Left renal cortex interstitium (tissue), 4 donors: ENCODE measurements around the gene CPSF7. TPM values are rescaled to one million over a fixed set of nuclear protein-coding genes. Genes with fewer than 3 reads are reported as not detected.

Experiments
- DNase-seq, 4 donors: peaks; one replicate each; pipeline ENCODE4 v3.0.0-alpha.2; 2013; ENCODE audit warnings: low read depth in 4 of 4, low spot score in 2 of 4, missing footprints in 1 of 4
- polyA plus RNA-seq, 4 donors: library from polyadenylated mRNA; unstranded; fragments of 120-200 nt; gene quantifications; one replicate each; pipeline ENCODE4 v1.2.1, GENCODE V29; 2013; ENCODE audit not compliant: insufficient read length in 4 of 4

Gene CPSF7
- polyA plus RNA-seq, 4 donors, result 82.4 to 135 (median 111) TPM

GRCh38 chr11:61359516-61359915, 70.3 kb downstream of the CPSF7 start:
- DNase-seq, result no peak

DNA sequence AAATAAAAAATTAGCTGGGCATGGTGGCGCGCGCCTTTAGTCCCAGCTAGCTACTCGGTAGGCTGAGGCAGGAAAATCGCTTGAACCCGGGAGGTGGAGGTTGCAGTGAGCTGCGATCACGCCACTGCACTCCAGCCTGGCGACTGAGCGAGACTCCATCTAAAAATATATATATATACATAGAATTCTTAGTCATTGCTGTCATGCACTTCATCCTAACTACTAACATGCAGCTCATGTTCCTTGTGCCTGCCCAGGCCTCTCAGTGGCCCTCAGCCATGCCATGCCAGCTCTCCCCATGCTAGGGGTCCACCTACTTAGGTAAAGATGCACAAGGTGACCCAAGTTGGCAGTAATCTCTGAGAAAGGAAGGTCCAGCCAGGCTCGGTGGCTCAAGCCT, 71.2 kb downstream of the CPSF7 start:
- no peak for DNase-seq

DNA sequence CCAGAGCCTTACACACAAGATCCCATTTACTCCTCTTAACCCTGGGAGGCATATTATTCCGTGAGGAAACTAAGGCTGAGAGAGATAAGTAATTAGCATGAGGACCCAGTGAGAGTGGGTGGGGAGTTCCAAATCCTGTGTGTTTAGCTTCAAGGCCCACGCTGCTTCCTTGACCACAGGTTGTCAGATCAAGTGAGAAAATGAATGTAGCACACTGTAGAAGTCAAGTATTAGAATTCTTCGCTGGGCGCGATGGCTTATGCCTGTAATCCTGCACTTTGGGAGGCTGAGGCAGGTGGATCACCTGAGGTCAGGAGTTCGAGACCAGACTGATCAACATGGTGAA, 71.9 kb downstream of the CPSF7 start:
- no peak for DNase-seq

DNA sequence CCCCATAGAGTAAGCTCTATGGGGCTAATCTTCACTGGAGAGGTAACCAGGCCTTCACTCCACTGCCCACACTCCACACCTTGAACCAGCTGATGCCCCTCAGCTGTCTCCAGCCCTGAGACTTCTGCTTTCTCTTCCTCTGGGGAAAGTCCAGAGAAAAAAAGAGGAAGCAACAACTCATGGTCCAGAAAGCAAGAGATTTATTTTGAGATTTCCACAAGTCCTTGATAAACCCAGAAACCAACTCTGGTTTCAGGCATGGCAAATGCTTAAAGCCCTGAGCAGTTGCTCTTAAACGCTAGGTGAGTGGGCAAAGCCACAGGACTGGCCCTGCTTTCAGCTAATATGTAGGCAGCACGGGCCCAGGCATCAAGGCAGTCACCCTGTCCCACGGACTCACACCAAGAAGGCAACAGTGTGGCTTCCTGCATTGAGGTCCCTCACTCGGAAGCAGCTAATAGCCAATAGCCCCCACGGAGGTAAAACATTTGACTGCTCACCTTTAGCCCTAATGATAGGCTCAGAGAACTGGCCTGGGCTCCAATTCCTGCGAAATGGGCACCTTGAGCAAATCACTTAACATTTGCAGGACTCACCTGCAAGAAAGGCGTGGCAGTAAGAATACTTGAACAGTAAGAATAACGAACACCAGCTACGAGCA, 72.4 kb downstream of the CPSF7 start:
- DNase-seq, result no peak

DNA sequence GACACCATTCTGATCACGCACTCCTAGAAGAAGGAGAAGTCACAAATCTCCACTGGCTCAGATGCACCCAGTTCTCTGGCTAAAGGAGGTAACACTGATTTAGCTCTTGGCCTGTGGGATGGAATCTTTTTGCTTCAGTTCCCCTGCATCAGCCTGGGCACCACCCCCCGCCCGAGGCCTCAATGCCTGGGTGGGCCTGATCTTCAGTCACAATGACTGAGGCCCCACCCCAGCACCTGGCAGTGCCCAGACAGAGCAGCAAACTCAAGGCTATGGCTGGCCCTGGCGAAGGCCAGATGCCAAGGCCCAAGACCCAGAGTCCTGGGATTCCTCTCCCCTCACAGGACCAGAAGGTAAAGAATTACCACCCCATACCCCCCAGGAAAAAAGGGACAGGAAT, 73.1 kb downstream of the CPSF7 start:
- no peak for DNase-seq

DNA sequence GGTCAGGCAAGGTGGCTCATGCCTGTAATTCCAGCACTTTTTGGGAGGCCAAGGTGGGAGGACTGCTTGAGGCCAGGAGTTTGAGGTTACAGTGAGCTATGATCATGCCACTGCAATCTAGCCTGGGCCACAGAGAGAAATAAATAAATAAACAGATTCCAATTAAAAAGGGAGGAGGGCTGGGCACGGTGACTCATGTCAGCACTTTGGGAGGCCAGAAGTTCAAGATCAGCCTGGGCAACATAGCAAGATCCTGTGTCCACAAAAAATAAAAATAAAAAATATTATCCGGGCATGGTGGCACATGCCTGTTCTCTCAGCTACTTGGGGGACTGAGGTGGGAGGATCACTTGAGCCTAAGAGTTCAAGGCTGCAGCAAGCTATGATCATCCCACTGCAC, 75.6 kb downstream of the CPSF7 start:
- DNase-seq, result no peak

GRCh38 chr11:61353131-61354067, 76.4 kb downstream of the CPSF7 start:
- no peak for DNase-seq

Other genes with a start within 250 kb of the CPSF7 start
- gene PGA3, start 226.5 kb downstream of the CPSF7 start, polyA plus RNA-seq, result under 1 TPM in 2 of 4 donors, not detected in 2; 0.12 to 0.43 TPM
- gene PGA4, start 207.6 kb downstream of the CPSF7 start, polyA plus RNA-seq, result 1 to 10 TPM in 1 of 4 donors, under 1 TPM in 3; 0.46 to 1.1 (median 0.72) TPM
- gene PGA5, start 188.8 kb downstream of the CPSF7 start, polyA plus RNA-seq, result under 1 TPM in 2 of 4 donors, not detected in 2; 0.19 to 0.53 TPM
- gene VWCE, start 134.7 kb downstream of the CPSF7 start, polyA plus RNA-seq, result 1 to 10 TPM; 1.5 to 4.0 (median 2.9) TPM
- gene DDB1, start 96.9 kb downstream of the CPSF7 start, polyA plus RNA-seq, result 100 to 1,000 TPM; 212 to 240 (median 219) TPM
- 10 to 100 TPM; 47.2 to 67.9 (median 58.9) TPM for gene TKFC, start 96.7 kb downstream of the CPSF7 start, polyA plus RNA-seq
- gene CYB561A3, start 68.1 kb downstream of the CPSF7 start, polyA plus RNA-seq, result 10 to 100 TPM; 23.9 to 33.4 (median 30.2) TPM
- gene TMEM138, start 67.6 kb downstream of the CPSF7 start, polyA plus RNA-seq, result 10 to 100 TPM; 38.0 to 57.9 (median 51.0) TPM
- gene TMEM216, start 37.4 kb downstream of the CPSF7 start, polyA plus RNA-seq, result 10 to 100 TPM; 29.3 to 35.5 (median 31.9) TPM
- 10 to 100 TPM; 39.8 to 49.7 (median 46.4) TPM for gene SDHAF2, start 149 bp upstream of the CPSF7 start, polyA plus RNA-seq
- gene LRRC10B, start 78.8 kb upstream of the CPSF7 start, polyA plus RNA-seq, result 1 to 10 TPM; 1.1 to 3.2 (median 1.6) TPM
- 1 to 10 TPM; 4.9 to 7.1 (median 6.0) TPM for gene SYT7, start 151.1 kb upstream of the CPSF7 start, polyA plus RNA-seq